ENCODE measurements around the gene POU6F2. TPM values are rescaled to one million over a fixed set of nuclear protein-coding genes. Genes with fewer than 3 reads are reported as not detected.

POU6F2 gene
- total RNA-seq, 1 experiment from 2014 or later, result 0.27 TPM

- TF ChIP-seq ZBTB33 (IDR thresholded peaks at IDR 0.05; ENCODE audit: extremely low read depth, insufficient replicate concordance, low read length), result no peak
- peak; percentile 20 for TF ChIP-seq REST (IDR thresholded peaks at IDR 0.05; ENCODE audit: low read depth)
- no peak for TF ChIP-seq ZNF274 (IDR thresholded peaks at IDR 0.05; ENCODE audit: low read depth, low read length)
- TF ChIP-seq CEBPB (IDR thresholded peaks at IDR 0.05; ENCODE audit: low read depth), result no peak
- TF ChIP-seq YY1 (IDR thresholded peaks at IDR 0.05; ENCODE audit: extremely low read depth, insufficient replicate concordance, low read depth, low read length), result no peak
- TF ChIP-seq CBX3 (IDR thresholded peaks at IDR 0.05; ENCODE audit: low read depth), result no peak
- no peak for TF ChIP-seq TCF7L2 (IDR thresholded peaks at IDR 0.05; ENCODE audit: borderline replicate concordance, extremely low read depth, insufficient read depth, insufficient read length)
- no peak for TF ChIP-seq ZFX (IDR thresholded peaks at IDR 0.05)
- Histone ChIP-seq H3K79me2 (ENCODE audit: insufficient read depth, low read length) (no peaks in the 10 kb centered on the region), H4K20me1 (ENCODE audit: insufficient read depth) (no peaks in the 10 kb centered on the region), H3K4me1 (ENCODE audit: control insufficient read depth in 1 of 2, insufficient read depth in 2 of 2, low read length in 2 of 2) (no peaks in the 10 kb centered on the region), H3K36me3 (ENCODE audit: control insufficient read depth in 1 of 2, insufficient read depth in 2 of 2, low read length in 2 of 2) (no peaks in the 10 kb centered on the region), H3K4me2 (ENCODE audit: low read length) (no peak overlapping the region), H3K27ac (ENCODE audit: low read depth, low read length) (no peak overlapping the region), H2AFZ (ENCODE audit: low read depth, low read length, poor library complexity, severe bottlenecking) (no peak overlapping the region), H3K9ac (ENCODE audit: low read length) (no peak overlapping the region), H3K27me3 (ENCODE audit: insufficient read depth, low read length) (peaks cover 70% of the 10 kb centered on the region), H3K9me3 (ENCODE audit: control insufficient read depth in 1 of 2, insufficient read depth in 1 of 2, low read depth in 1 of 2, low read length in 2 of 2) (no peaks in the 10 kb centered on the region), H3K9me2 (ENCODE audit: insufficient read depth) (no peaks in the 10 kb centered on the region), H3K4me3 (replicated peaks in 1 of 2; ENCODE audit: low read depth in 1 of 2, low read length in 2 of 2) (no peak overlapping the region)
- ATAC-seq, result no peak
- no TSS peak for BruUV-seq (replicated peaks)
- no peak for DNase-seq (ENCODE audit: low read depth, low spot score)
- ChIA-PET POLR2A (no interaction called here), RAD21 (ENCODE audit: low non-redundant PET in 1 of 2, low total read pairs in 2 of 2, uncharacterized antibody in 2 of 2, unreplicated experiment in 2 of 2) (no interaction called here), CTCF (no interaction called here)
- intact Hi-C loops (cut with micrococcal nuclease), result no loop called here
Observed at GRCh38 chr7:39338716-39339115, 361.0 kb downstream of the POU6F2 start.
